Measurements from ENCODE around the gene ZBTB16. TPM values are rescaled to one million over a fixed set of nuclear protein-coding genes. Genes with fewer than 3 reads are reported as not detected.

ZBTB16 gene
- total and polyA plus RNA-seq, 4 donors, result 32.9 to 283 (median 74.5) TPM

- peak; percentile 2 for ATAC-seq (ENCODE audit: low FRiP score)
- Histone ChIP-seq H3K36me3 (ENCODE audit: control insufficient read depth in 1 of 2, insufficient read depth in 2 of 2, low read length in 1 of 2) (no peaks in the 10 kb centered on the region), H3K9me3 (ENCODE audit: control insufficient read depth, low read length) (no peaks in the 10 kb centered on the region), H3K4me1 (ENCODE audit: control insufficient read depth in 1 of 2, insufficient read depth in 2 of 2, low read length in 2 of 2) (peaks cover 0 to 5% of the 10 kb centered on the region in 2 donors), H3K4me3 (ENCODE audit: low read length in 2 of 2) (peak overlapping the region; percentile 28 to 65), H3K27me3 (ENCODE audit: control insufficient read depth in 1 of 2, insufficient read depth in 2 of 2, low read length in 1 of 2) (no peaks in the 10 kb centered on the region), H3K27ac (ENCODE audit: low read depth in 1 of 2, low read length in 2 of 2) (peak overlapping the region; percentile 79 to 91)
- WGBS, 2 donors, result 45 to 46% methylated on average over 25 of the region's 25 CpGs
- DNase-seq, result peak; percentile 70 to 89
- intact Hi-C loops (cut with DNase I), result loop anchor here (2.0 kb wide), 3 partner anchors 21 to 203 kb away; no protein-coding TSS in a partner anchor
These were observed 1.3 kb upstream of the ZBTB16 start for GRCh38 chr11:114058026-114058706.

GRCh38 chr11:114058871-114059277 lies 637 bp upstream of the ZBTB16 start:
- Histone ChIP-seq H3K36me3 (ENCODE audit: control insufficient read depth in 1 of 2, insufficient read depth in 2 of 2, low read length in 1 of 2) (peaks cover 0 to 3% of the 10 kb centered on the region in 2 donors), H3K27me3 (ENCODE audit: control insufficient read depth in 1 of 2, insufficient read depth in 2 of 2, low read length in 1 of 2) (no peaks in the 10 kb centered on the region), H3K4me3 (ENCODE audit: low read length in 2 of 2) (peak overlapping the region; percentile 28 to 65), H3K9me3 (ENCODE audit: control insufficient read depth, low read length) (no peaks in the 10 kb centered on the region), H3K4me1 (ENCODE audit: control insufficient read depth in 1 of 2, insufficient read depth in 2 of 2, low read length in 2 of 2) (peaks cover 0 to 5% of the 10 kb centered on the region in 2 donors), H3K27ac (ENCODE audit: low read depth in 1 of 2, low read length in 2 of 2) (peak overlapping the region; percentile 79 to 91)
- 0 to 2% methylated on average over 25 of the region's 25 CpGs for WGBS, 2 donors
- intact Hi-C loops (cut with DNase I), result loop anchor here (1.0 to 2.0 kb wide), 4 partner anchors 20 to 202 kb away; no protein-coding TSS in a partner anchor
- ATAC-seq (ENCODE audit: low FRiP score) (peak; percentile 19), DNase-seq (peak in 1 of 2 donors; percentile 69)

GRCh38 chr11:114059984-114060391 lies 477 bp downstream of the ZBTB16 start:
- H3K4me3 ChIP-seq (ENCODE audit: low read length in 2 of 2), result peak overlapping the region; percentile 84 to 95
- H3K27me3 ChIP-seq (ENCODE audit: control insufficient read depth in 1 of 2, insufficient read depth in 2 of 2, low read length in 1 of 2), result no peaks in the 10 kb centered on the region
- intact Hi-C loops (cut with DNase I), result loop anchor here (1.0 to 5.0 kb wide), 7 partner anchors 19 to 201 kb away; no protein-coding TSS in a partner anchor
- H3K27ac ChIP-seq (ENCODE audit: low read depth in 1 of 2, low read length in 2 of 2), result peak overlapping the region; percentile 90 to 92
- H3K36me3 ChIP-seq (ENCODE audit: control insufficient read depth in 1 of 2, insufficient read depth in 2 of 2, low read length in 1 of 2), result peaks cover 5 to 10% of the 10 kb centered on the region in 2 donors
- H3K9me3 ChIP-seq (ENCODE audit: control insufficient read depth, low read length), result no peaks in the 10 kb centered on the region
- ATAC-seq (ENCODE audit: low FRiP score) (peak; percentile 31), DNase-seq (peak in 1 of 2 donors; percentile 80)
- 0 to 2% methylated on average over 29 to 33 of the region's 33 CpGs for WGBS, 2 donors
- peaks cover 0 to 5% of the 10 kb centered on the region in 2 donors for H3K4me1 ChIP-seq (ENCODE audit: control insufficient read depth in 1 of 2, insufficient read depth in 2 of 2, low read length in 2 of 2)

GRCh38 chr11:114060392-114061047 lies 1.0 kb downstream of the ZBTB16 start:
- Histone ChIP-seq H3K9me3 (ENCODE audit: control insufficient read depth, low read length) (no peaks in the 10 kb centered on the region), H3K27ac (ENCODE audit: low read depth in 1 of 2, low read length in 2 of 2) (peak overlapping the region; percentile 90 to 92), H3K4me1 (ENCODE audit: control insufficient read depth in 1 of 2, insufficient read depth in 2 of 2, low read length in 2 of 2) (peaks cover 0 to 5% of the 10 kb centered on the region in 2 donors), H3K4me3 (ENCODE audit: low read length in 2 of 2) (peak overlapping the region; percentile 84 to 95), H3K36me3 (ENCODE audit: control insufficient read depth in 1 of 2, insufficient read depth in 2 of 2, low read length in 1 of 2) (peaks cover 5 to 10% of the 10 kb centered on the region in 2 donors), H3K27me3 (ENCODE audit: control insufficient read depth in 1 of 2, insufficient read depth in 2 of 2, low read length in 1 of 2) (no peaks in the 10 kb centered on the region)
- DNase-seq (peak; percentile 65 to 81), ATAC-seq (ENCODE audit: low FRiP score) (peak; percentile 21)
- intact Hi-C loops (cut with DNase I), result loop anchor here (5.0 kb wide), 3 partner anchors 47 to 197 kb away; no protein-coding TSS in a partner anchor
- WGBS, 2 donors, result 0% methylated on average over 58 to 78 of the region's 78 CpGs

- intact Hi-C loops (cut with DNase I), result loop anchor here (5.0 kb wide), 3 partner anchors 46 to 196 kb away; no protein-coding TSS in a partner anchor
- Histone ChIP-seq H3K4me3 (ENCODE audit: low read length in 2 of 2) (peak overlapping the region; percentile 84 to 95), H3K36me3 (ENCODE audit: control insufficient read depth in 1 of 2, insufficient read depth in 2 of 2, low read length in 1 of 2) (peaks cover 5 to 10% of the 10 kb centered on the region in 2 donors), H3K27me3 (ENCODE audit: control insufficient read depth in 1 of 2, insufficient read depth in 2 of 2, low read length in 1 of 2) (no peaks in the 10 kb centered on the region), H3K9me3 (ENCODE audit: control insufficient read depth, low read length) (no peaks in the 10 kb centered on the region), H3K4me1 (ENCODE audit: control insufficient read depth in 1 of 2, insufficient read depth in 2 of 2, low read length in 2 of 2) (peaks cover 0 to 5% of the 10 kb centered on the region in 2 donors), H3K27ac (ENCODE audit: low read depth in 1 of 2, low read length in 2 of 2) (peak overlapping the region; percentile 90 to 92)
- WGBS, 2 donors, result 0 to 1% methylated on average over 45 of the region's 45 CpGs
- ATAC-seq (ENCODE audit: low FRiP score), result peak; percentile 1
- DNase-seq, result no peak
These were observed 1.7 kb downstream of the ZBTB16 start for GRCh38 chr11:114061048-114061680.

- 9 to 11% methylated on average over 7 of the region's 7 CpGs for WGBS, 2 donors
- H3K27ac ChIP-seq (ENCODE audit: low read depth in 1 of 2, low read length in 2 of 2), result peak overlapping the region; percentile 90 to 92
- intact Hi-C loops (cut with DNase I), result loop anchor here (5.0 kb wide), 3 partner anchors 46 to 196 kb away; no protein-coding TSS in a partner anchor
These were observed 2.2 kb downstream of the ZBTB16 start for GRCh38 chr11:114061681-114062049.

GRCh38 chr11:114062272-114062671 lies 2.8 kb downstream of the ZBTB16 start:
- Histone ChIP-seq H3K9me3 (ENCODE audit: control insufficient read depth, low read length) (no peaks in the 10 kb centered on the region), H3K27ac (ENCODE audit: low read depth in 1 of 2, low read length in 2 of 2) (peak overlapping the region in 1 of 2 donors; percentile 11), H3K4me3 (ENCODE audit: low read length in 2 of 2) (peak overlapping the region; percentile 6 to 64), H3K4me1 (ENCODE audit: control insufficient read depth in 1 of 2, insufficient read depth in 2 of 2, low read length in 2 of 2) (peaks cover 0 to 8% of the 10 kb centered on the region in 2 donors), H3K27me3 (ENCODE audit: control insufficient read depth in 1 of 2, insufficient read depth in 2 of 2, low read length in 1 of 2) (no peaks in the 10 kb centered on the region), H3K36me3 (ENCODE audit: control insufficient read depth in 1 of 2, insufficient read depth in 2 of 2, low read length in 1 of 2) (peaks cover 5 to 14% of the 10 kb centered on the region in 2 donors)
- ATAC-seq (ENCODE audit: low FRiP score) (no peak), DNase-seq (no peak)
- intact Hi-C loops (cut with DNase I), result loop anchor here (5.0 kb wide), 3 partner anchors 45 to 195 kb away; no protein-coding TSS in a partner anchor
- 91 to 94% methylated on average over 9 of the region's 9 CpGs for WGBS, 2 donors

More at GRCh38 chr11:114061681-114062049, 2.2 kb downstream of the ZBTB16 start:
- Histone ChIP-seq H3K36me3 (ENCODE audit: control insufficient read depth in 1 of 2, insufficient read depth in 2 of 2, low read length in 1 of 2) (peaks cover 5 to 10% of the 10 kb centered on the region in 2 donors), H3K27me3 (ENCODE audit: control insufficient read depth in 1 of 2, insufficient read depth in 2 of 2, low read length in 1 of 2) (no peaks in the 10 kb centered on the region), H3K9me3 (ENCODE audit: control insufficient read depth, low read length) (no peaks in the 10 kb centered on the region), H3K4me1 (ENCODE audit: control insufficient read depth in 1 of 2, insufficient read depth in 2 of 2, low read length in 2 of 2) (peaks cover 0 to 5% of the 10 kb centered on the region in 2 donors), H3K4me3 (ENCODE audit: low read length in 2 of 2) (peak overlapping the region; percentile 84 to 95)
- DNase-seq (no peak), ATAC-seq (ENCODE audit: low FRiP score) (peak; percentile 0)

Data from aorta (tissue), 5 donors.